Esophagus squamous epithelium (tissue), 5 donors: ENCODE measurements around the gene HSPA1B. TPM values are rescaled to one million over a fixed set of nuclear protein-coding genes. Genes with fewer than 3 reads are reported as not detected.

ENCODE experiments used
- DNase-seq: peaks from one replicate; lab custom pipeline; 2025; lab: John Stamatoyannopoulos, UW
- H3K27ac ChIP-seq, 4 donors: fragments of 200-600 bp; sonication (generic); one replicate each; pipeline ENCODE4 v1.5.1; 2016 to 2019; ENCODE audit warnings: mild to moderate bottlenecking in 1 of 4
- H3K27me3 ChIP-seq, 4 donors: fragments of 200-600 bp; sonication (generic); 1 replicate in 3 of 4; 2 replicates in 1 of 4; pipeline versions ENCODE4 v1.5.1 to v1.6.0; 2017 to 2021; ENCODE audit warnings: antibody characterized with exemption in 1 of 4
- H3K36me3 ChIP-seq, 3 donors: fragments of 200-600 bp; sonication (generic); one replicate each; pipeline ENCODE4 v1.5.1; 2016 to 2019
- H3K4me1 ChIP-seq, 3 donors: fragments of 200-600 bp; sonication (generic); one replicate each; pipeline ENCODE4 v1.5.1; 2017 to 2019
- H3K4me3 ChIP-seq, 4 donors: fragments of 200-600 bp; sonication (generic); 1 replicate in 3 of 4; 2 replicates in 1 of 4; pipeline ENCODE4 v1.5.1; 2016 to 2019; ENCODE audit warnings: mild to moderate bottlenecking in 2 of 4, moderate library complexity in 1 of 4
- H3K9me3 ChIP-seq, 3 donors: fragments of 200-600 bp; sonication (generic); one replicate each; pipeline ENCODE4 v1.5.1; 2016 to 2019
- POLR2A ChIP-seq, 4 donors: fragments of 450-650 bp; IDR thresholded peaks; one replicate each; pipeline ENCODE4 v1.6.1; 2017; ENCODE audit warnings: antibody characterized with exemption in 4 of 4, mild to moderate bottlenecking in 4 of 4, moderate library complexity in 3 of 4
- WGBS, 2 donors: methylation state at CpG; one replicate each; pipeline ENCODE4 v1.1.5; 2018; 5-methylcytosine and 5-hydroxymethylcytosine counted together
- intact Hi-C: fragments of 100-400 bp; cut with DNase I; formaldehyde crosslinking; loops from one replicate; pipeline ENCODE4 v1.15.0; 2022
- total RNA-seq, 4 donors: library from RNA; depleted of rRNA; stranded (reverse); fragments of >200 nt; gene quantifications; one replicate each; pipeline ENCODE4 v1.1.0, GENCODE V29; 2016
- TF ChIP-seq, protein P1 (sequence below), 6 experiments: fragments of 450-650 bp in 4 of 6; fragments of 200-600 bp in 2 of 6; sonication (generic) in 2 of 6; IDR thresholded peaks; one replicate each; pipeline ENCODE4 v1.5.1; 2016 to 2019; ENCODE audit warnings: antibody characterized with exemption in 6 of 6, mild to moderate bottlenecking in 4 of 6, moderate library complexity in 4 of 6
- donor health status: DM: yes; HTN: yes; CAD: no.

Gene HSPA1B
- total RNA-seq, 4 donors from 2014 or later: 209 to 553 (median 252) TPM

DNA sequence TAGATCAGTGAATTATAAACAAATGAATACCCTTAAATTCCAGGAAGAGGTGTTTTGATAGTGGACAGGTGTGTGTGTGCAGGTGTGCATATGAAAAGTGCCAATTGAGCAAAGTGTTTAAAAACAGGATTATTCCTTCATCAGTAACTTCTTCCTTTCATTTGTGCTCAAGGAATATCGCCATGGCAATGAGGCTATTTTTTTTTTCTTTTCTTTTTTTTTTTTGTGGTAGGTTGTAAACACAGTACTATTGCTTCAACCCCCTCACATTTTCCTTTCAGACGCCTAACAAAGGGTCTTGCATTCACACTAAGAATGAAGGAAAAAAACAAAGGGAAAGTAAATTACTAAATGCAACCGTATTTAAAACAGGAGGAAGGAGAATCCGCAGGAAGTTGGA is 2.0 kb upstream of the HSPA1B start:
- intact Hi-C loops: no loop called here
- H3K27me3 ChIP-seq: no peaks in the 10 kb centered on the region
- peaks cover 16 to 66% (median 48%) of the 10 kb centered on the region in 3 donors for H3K4me1 ChIP-seq
- no peak for TF ChIP-seq POLR2A (IDR thresholded peaks at IDR 0.05)
- TF ChIP-seq, protein P1, sequence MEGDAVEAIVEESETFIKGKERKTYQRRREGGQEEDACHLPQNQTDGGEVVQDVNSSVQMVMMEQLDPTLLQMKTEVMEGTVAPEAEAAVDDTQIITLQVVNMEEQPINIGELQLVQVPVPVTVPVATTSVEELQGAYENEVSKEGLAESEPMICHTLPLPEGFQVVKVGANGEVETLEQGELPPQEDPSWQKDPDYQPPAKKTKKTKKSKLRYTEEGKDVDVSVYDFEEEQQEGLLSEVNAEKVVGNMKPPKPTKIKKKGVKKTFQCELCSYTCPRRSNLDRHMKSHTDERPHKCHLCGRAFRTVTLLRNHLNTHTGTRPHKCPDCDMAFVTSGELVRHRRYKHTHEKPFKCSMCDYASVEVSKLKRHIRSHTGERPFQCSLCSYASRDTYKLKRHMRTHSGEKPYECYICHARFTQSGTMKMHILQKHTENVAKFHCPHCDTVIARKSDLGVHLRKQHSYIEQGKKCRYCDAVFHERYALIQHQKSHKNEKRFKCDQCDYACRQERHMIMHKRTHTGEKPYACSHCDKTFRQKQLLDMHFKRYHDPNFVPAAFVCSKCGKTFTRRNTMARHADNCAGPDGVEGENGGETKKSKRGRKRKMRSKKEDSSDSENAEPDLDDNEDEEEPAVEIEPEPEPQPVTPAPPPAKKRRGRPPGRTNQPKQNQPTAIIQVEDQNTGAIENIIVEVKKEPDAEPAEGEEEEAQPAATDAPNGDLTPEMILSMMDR (IDR thresholded peaks at IDR 0.05): no peak
- no peaks in the 10 kb centered on the region for H3K36me3 ChIP-seq
- no peaks in the 10 kb centered on the region for H3K9me3 ChIP-seq
- peak overlapping the region; percentile 88 to 100 (median 97) for H3K27ac ChIP-seq
- peak overlapping the region in 3 of 4 donors; percentile 60 to 87 (median 66) for H3K4me3 ChIP-seq
- DNase-seq: no peak
- 24 to 39% methylated on average over 4 of the region's 4 CpGs for WGBS, 2 donors

DNA sequence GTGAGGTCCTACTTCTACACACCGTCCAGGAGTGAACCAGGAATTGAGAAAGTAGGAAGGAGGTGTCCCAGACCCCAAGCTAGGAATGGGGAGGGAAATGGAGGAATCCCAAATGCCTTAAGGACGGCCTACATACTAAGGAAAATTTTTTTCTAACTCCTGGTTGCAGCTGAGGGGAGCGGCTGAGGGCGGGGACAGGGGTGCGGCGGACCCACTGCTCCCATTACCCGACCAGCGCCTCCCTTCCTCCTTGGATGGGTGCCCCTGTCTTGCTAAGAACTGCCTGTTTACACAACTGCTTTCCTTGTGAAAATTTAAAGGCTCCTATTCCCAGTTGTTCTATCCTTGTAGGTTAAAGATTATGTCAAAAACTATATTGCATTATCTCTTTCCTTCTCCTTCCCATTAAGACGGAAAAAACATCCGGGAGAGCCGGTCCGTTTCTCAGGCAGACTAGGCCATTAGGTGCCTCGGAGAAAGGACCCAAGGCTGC is 699 bp upstream of the HSPA1B start:
- DNase-seq: no peak
- peak in 2 of 4 donors; percentile 15 to 44 for TF ChIP-seq POLR2A (IDR thresholded peaks at IDR 0.05)
- TF ChIP-seq, protein P1 (IDR thresholded peaks at IDR 0.05): no peak
- peaks cover 22 to 67% (median 50%) of the 10 kb centered on the region in 3 donors for H3K4me1 ChIP-seq
- intact Hi-C loops: no loop called here
- H3K36me3 ChIP-seq: no peaks in the 10 kb centered on the region
- 0 to 2% methylated on average over 12 to 13 of the region's 13 CpGs for WGBS, 2 donors
- peak overlapping the region; percentile 88 to 100 (median 97) for H3K27ac ChIP-seq
- no peaks in the 10 kb centered on the region for H3K27me3 ChIP-seq
- H3K4me3 ChIP-seq: peak overlapping the region; percentile 60 to 87 (median 64)
- H3K9me3 ChIP-seq: no peaks in the 10 kb centered on the region

DNA sequence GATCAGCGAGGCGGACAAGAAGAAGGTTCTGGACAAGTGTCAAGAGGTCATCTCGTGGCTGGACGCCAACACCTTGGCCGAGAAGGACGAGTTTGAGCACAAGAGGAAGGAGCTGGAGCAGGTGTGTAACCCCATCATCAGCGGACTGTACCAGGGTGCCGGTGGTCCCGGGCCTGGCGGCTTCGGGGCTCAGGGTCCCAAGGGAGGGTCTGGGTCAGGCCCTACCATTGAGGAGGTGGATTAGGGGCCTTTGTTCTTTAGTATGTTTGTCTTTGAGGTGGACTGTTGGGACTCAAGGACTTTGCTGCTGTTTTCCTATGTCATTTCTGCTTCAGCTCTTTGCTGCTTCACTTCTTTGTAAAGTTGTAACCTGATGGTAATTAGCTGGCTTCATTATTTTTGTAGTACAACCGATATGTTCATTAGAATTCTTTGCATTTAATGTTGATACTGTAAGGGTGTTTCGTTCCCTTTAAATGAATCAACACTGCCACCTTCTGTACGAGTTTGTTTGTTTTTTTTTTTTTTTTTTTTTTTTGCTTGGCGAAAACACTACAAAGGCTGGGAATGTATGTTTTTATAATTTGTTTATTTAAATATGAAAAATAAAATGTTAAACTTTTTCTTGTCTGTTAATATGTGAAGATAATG is 2.2 kb downstream of the HSPA1B start:
- Histone ChIP-seq H3K4me1 (peaks cover 11 to 65% (median 40%) of the 10 kb centered on the region in 3 donors), H3K9me3 (no peaks in the 10 kb centered on the region), H3K36me3 (no peaks in the 10 kb centered on the region), H3K27me3 (no peaks in the 10 kb centered on the region), H3K4me3 (peak overlapping the region; percentile 45 to 80 (median 66)), H3K27ac (peak overlapping the region; percentile 64 to 98 (median 94))
- 0% methylated on average over 13 to 15 of the region's 15 CpGs for WGBS, 2 donors
- intact Hi-C loops: loop anchor here (10.0 kb wide), 2 partner anchors 95 to 145 kb away; partner anchors contain the start of genes CLIC1 and LY6G5C
- TF ChIP-seq POLR2A (IDR thresholded peaks at IDR 0.05): no peak
- TF ChIP-seq, protein P1 (IDR thresholded peaks at IDR 0.05): peak in 5 of 6 experiments; percentile 20 to 50 (median 31)
- no peak for DNase-seq

DNA sequence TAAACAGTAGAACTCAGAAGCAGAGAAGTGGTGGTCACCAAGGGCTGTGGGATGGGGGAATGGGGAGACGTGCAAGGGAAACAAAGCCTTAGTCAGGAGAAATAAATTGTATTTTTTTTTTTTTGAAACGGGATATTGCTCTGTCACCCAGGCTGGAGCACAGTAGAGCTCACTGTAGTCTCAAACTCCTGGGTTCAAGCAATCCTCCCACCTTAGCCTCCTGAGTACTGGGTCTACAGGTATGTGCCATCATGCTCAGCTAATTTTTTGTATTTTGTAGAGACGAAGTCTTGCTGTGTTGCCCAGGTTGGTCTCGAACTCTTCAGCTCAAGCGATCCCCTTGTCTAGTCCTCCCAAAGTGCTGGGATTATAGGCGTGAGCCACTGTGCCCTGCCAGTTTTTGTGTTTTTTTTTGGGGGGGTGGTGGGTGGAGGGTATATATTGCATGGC is 3.4 kb downstream of the HSPA1B start:
- WGBS, 2 donors: 22 to 24% methylated on average over 5 to 6 of the region's 6 CpGs
- Histone ChIP-seq H3K27ac (peak overlapping the region; percentile 64 to 98 (median 94)), H3K36me3 (no peaks in the 10 kb centered on the region), H3K4me1 (peaks cover 11 to 62% (median 34%) of the 10 kb centered on the region in 3 donors), H3K4me3 (peak overlapping the region; percentile 45 to 80 (median 66)), H3K9me3 (no peaks in the 10 kb centered on the region), H3K27me3 (no peaks in the 10 kb centered on the region)
- intact Hi-C loops: loop anchor here (10.0 kb wide), 2 partner anchors 96 to 146 kb away; partner anchors contain the start of genes CLIC1 and LY6G5C
- TF ChIP-seq, protein P1 (IDR thresholded peaks at IDR 0.05): no peak
- no peak for TF ChIP-seq POLR2A (IDR thresholded peaks at IDR 0.05)
- DNase-seq: no peak
